Activated CD4-positive, alpha-beta T cell treated with anti-CD3 and anti-CD28 coated beads for 24 hours (primary cell): ENCODE results near the gene IGF1R.

Experiments
- DNase-seq, 2 donors: peaks; one replicate each; pipeline ENCODE4 v3.0.0-alpha.2; 2020; ENCODE audit warnings: low read depth in 2 of 2

The IGF1R gene

DNA sequence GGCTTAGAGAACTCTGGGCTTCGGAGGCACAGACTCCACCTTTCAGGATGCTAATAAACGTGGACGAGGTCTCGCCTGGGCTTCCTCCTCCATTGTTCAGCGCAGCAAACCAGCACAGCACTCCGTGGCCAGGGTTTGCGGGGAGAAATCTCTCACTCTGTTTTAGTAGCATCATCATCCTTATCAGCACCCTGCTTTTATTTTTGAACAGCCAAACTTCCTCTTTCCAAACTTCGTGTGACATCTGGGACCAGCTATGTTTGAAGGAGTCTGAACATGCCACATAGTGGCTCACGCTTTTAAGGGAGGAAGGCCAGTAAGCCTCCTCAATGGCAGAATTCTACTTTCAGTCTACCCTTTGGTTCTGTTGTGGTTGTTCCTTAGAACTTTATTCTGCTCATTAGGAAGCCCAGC is 210.3 kb downstream of the IGF1R start:
- DNase-seq = no peak

DNA sequence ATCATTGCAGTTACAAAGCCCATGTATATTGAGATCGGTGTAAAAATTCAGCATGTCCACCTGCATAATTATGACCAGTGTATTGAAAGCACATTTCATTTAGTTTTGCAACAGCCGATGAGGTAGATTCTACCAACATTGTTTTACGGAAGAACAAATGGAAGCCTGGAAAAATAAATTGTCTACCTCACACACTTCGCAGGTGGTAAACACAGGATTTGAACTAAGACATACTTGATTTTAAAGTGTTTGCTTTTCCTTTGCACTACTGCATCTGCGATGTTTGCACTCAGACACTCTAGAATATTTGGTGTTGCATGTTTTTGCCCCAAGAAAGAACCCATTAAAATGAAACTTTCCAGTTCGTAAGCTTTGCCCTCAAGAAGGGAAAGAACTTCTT is 210.8 kb downstream of the IGF1R start:
- DNase-seq = no peak

DNA sequence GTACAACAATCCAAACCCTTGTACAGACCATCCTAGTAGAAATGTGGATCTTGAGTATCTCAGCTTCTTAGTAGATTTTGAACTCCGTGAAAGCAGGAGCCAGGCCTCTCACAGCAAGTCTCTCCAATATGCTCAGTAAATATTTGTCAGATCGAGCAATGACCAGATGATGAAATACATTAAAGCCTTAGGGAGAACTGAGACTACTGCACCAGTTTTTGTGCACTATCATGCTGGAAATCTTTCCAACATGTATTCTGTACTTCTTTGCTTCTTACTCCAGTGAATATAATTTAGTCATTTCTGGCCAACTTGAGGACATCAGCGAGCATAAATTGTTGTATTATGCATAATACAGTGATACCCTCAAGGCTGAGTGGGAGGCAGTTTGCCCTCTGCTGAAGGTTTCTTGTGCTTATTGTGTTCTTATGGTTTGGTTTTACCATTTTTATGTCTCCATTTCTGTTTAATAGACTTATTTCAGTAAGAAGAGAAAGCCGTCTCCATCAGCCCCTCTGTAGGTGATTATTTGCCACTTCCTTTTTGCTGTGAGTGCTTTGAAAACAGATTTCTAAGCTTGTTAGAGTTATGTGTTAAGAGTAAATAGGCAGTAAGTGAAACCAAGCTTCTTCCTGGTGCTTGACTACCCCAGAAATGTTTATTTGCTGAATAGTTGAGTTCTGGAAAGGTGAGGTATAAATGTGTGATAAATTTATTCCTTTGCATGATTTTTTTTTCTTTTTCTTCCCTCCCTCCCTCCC is 212.1 kb downstream of the IGF1R start:
- no peak for DNase-seq

DNA sequence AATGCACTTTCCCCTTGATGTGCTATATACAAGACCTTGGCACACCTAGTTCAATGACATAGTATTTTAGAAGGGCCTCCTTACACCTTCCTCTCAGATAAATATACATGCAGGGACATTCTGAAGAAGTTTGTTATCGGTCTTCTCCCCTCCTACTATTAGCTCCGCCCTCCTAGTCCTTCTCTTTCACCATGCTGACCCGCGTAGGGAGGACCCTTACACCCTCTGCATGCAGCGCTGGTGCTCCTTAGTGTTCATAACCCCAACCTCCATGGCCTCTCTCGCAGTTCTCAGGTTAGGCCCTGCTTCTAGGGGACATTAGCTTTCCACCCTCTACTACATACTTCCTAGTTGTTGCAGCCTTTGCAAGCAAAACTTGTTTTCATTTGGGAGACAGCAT is 212.8 kb downstream of the IGF1R start:
- DNase-seq = no peak

DNA sequence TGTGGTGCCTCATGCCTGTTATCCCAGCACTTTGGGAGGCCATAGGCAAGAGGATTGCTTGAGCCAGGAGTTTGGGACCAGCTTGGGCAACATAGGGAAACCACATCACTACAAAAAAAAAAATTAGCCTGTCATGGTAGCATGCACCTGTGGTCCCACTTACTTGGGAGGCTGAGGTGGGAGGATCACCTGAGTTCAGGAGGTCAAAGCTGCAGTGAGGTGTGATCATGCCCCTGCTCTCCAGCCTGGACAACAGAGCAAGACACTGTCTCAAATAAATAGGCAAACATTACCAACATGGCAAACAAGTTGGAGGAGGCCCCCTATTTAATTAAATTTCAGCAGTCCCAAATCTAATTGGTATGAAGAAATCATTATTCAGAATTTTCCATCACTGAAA is 215.6 kb downstream of the IGF1R start:
- no peak for DNase-seq

GRCh38 chr15:98865397-98866339 is 217.3 kb downstream of the IGF1R start:
- peak; percentile 56 to 60 for DNase-seq

DNA sequence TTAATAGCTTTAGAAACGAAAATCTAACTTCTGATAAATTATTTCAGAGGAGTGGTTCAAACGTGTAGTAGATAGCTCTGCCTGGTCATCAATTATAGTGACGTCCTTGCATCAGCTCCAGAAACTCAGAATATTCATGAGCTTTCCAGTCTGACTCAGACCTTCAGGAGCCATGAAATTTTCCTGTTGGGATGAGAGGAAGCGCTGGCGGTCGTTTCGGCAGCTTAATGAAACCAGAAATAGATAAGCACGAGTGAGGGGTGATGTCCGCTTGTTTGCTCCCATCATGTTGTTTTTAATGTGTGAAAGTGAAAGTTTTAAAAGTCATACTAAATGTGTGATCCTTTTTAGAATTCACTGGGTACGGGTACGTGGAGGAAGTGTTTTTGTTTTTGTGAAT is 218.2 kb downstream of the IGF1R start:
- DNase-seq = no peak

- no peak for DNase-seq
Measured at GRCh38 chr15:98868564-98868963, 220.2 kb downstream of the IGF1R start.

- no peak for DNase-seq
Measured at GRCh38 chr15:98870788-98871187, 222.4 kb downstream of the IGF1R start.

DNA sequence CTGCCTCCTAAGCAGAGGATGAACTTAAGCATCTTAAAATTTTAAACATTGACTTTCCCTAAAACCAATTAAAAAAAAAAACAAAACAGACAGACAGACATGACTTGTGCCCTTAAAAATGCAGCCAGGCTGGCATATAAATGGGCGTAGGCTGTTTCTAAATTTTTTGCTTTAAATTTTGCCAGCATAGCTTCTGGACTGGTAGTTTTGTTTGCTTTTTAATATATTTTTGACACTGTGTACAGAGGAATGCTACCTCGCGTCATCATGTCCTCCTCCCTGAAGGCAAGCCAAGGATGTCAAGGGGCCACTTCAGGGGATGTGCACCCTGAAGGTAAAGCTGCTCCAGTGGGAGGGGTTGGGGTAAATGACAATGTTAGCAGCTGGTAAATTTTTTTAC is 224.4 kb downstream of the IGF1R start:
- DNase-seq = no peak

DNA sequence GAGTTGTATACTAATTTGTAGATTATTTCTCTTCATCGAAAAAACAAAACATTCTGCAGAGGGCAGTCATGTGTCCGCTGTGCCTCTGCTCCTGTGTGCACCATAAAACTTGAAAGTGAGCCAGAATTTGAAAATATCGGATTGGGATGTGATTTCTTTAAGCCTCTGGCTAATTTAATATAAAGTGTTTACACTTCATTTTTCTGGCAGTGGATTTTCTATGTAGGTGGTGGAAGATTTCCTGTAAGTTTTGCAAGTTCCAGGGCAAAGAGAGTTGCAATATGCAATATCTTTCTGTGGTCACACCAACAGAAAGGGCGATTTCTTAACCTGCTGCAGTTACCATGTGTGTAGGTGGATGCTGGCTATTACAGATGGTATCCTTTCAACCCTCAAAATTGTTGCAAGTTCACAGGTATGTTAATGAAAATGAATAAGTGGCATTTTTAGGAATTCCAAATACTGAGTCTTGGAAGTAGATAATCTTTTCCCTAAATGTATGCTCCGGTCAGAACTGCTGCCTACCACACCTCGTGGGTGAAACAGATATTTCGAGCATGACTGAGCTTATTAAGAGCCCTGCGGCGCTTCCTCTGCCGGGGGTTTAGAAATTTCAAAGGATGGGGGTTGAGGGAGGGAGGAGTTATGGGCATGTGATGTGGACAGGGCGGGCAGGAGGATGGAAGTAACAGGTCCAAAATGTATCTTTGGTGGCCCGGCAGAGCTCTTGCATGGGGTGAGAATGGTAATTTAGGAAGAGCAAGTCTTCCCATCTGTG is 225.3 kb downstream of the IGF1R start:
- no peak for DNase-seq

GRCh38 chr15:98874370-98874769 is 226.0 kb downstream of the IGF1R start:
- DNase-seq = no peak

DNA sequence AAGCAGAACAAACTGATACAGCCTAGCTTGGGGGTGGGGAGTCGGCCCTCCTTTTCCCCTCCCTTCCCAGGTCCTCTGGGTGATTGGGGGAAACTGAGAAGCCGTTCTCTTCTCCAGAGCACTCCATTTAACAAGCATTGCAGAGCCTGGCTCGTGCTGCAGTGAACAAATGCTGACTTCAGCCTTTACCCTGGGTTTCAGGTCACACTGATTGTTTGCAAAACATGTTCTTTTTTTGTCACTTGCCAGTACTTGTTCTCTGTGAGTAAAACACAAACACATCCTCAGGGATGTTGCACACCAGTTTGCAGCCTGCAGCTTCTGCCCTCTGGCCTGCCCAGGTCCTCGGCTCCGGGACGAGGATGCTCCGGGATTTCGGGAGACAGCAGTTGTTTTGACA is 226.4 kb downstream of the IGF1R start:
- no peak for DNase-seq

DNA sequence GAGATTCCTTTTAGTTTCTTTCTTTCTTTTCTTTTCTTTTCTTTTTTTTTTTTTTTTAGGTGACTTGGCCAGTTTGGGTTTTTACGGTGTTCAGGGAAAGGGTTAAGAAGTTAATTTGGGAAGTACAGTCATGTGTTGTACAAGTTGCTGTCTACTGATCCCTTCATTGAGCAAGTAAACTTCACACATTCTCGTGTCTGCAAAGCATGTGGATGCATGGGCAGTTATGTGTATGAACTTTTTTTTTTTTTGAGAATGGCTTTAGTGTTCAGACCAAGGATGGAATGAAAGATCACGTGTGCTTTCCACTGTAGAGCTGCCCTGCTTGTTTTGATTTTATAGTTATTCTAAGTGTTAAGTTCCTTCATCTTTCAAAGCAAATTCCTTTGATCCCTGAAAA is 227.0 kb downstream of the IGF1R start:
- no peak for DNase-seq

DNA sequence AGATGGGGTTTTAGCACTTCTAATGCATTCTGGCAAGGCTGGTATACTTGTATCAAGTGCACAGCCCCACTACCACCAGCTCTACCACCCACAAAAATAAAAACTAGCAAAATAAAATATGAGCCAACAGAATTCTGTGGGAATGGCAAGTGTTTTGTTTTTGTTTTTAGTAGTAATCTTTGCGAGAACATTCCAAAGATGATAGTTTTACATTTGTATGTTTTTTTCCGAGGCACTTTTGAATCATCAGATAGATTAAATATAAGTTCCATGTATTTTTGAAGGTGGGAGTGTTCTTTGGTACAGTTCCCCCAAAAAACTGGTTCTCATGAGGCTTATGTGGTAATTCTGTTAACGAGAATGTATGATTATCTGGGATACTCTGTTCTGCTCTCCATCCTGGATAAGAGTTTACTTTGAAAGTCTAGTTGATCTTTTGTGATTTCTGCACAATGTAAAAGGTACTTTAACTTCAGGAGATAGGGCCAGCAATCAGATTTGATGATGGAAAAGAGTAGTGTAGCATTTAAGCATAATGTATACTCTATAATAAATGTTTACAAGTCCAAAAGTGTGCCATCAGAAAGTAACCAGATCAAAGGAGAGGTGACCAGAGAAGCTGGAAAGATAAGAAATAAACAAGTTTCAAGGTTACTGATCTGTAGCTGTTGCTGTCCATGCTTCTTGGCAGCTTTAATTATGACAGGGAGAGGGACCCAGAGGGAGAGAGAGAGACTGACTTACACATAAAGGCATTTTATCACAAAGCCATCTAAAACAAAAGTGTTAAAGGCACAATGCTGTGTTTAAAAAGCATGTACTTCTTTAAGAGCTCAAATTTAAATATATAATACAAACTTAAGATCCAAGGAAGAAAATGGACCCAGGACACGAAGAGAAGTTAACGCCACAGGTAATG is 228.4 kb downstream of the IGF1R start:
- DNase-seq = no peak

DNA sequence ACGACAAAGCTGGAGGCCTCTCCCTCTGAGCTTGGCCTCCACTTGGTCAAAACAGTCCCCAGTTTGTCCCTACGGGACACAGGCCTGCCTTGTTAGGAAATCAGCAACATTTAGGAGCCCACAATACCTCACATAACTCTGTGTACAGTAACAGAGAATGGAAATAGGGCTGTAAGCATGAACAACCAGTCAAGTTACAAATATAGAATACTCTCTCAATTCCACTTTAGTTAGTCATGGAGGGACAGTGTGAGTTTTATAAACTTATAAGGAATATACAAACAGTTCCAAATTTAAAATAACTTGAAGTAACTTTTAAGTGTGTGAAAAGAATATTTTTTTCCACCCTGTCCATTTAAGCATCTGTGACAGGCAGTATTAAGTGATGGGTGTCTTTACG is 229.8 kb downstream of the IGF1R start:
- no peak for DNase-seq

DNA sequence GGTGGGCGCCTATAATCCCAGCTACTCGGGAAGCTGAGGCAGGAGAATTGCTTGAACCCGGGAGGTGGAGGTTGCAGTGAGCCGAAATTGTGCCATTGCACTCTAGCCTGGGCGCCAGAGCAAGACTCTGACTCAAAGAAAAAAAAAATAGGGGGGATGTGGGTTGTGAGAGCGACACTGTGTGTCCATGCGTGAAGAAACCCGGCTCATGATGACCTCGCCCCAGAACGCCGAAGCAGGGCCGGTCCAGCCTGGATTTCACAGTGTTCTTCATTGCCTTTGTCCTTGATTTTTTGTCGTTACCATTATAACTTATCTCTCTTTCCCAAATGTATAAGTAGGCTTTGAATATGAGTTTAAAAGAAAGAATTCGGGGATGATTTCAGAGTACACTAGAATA is 230.5 kb downstream of the IGF1R start:
- no peak for DNase-seq

GRCh38 chr15:98881526-98882520 is 233.5 kb downstream of the IGF1R start:
- DNase-seq = no peak

GRCh38 chr15:98883478-98883877 is 235.1 kb downstream of the IGF1R start:
- DNase-seq = no peak

DNA sequence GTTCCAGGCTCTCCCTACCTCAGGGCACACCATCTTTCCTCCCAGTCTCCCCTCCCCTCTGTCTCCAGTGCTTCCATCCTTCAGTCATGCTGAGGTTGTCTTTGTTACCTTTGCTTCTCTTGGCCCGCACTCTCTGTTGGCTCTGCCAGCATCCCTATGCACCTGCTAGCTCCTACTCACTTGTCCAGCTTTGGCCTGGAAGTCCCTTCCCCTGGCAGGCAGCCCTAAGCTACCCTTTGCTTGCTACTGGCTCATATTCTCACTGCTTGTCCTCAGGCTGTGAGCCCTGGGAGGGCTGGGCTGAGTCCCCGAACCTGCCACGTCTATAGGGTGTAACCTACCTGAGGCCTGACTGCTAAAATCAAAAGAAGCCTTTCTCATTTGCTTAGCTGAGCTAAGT is 236.6 kb downstream of the IGF1R start:
- no peak for DNase-seq
